Gastrocnemius medialis (tissue), 4 donors: ENCODE data around the gene GTF3C1.

Experiments used
- CTCF ChIP-seq, 5 experiments: fragments of 450-650 bp in 3 of 5; fragments of 200-600 bp in 2 of 5; sonication (generic) in 2 of 5; IDR thresholded peaks in 4 of 5; conservative IDR thresholded peaks in 1 of 5; 1 replicate in 4 of 5; 2 replicates in 1 of 5; pipeline ENCODE4 v1.5.1; 2016 to 2019; ENCODE audit warnings: antibody characterized with exemption in 5 of 5, mild to moderate bottlenecking in 3 of 5, moderate library complexity in 3 of 5
- POLR2A ChIP-seq, 2 donors: fragments of 450-650 bp; IDR thresholded peaks; one replicate each; pipeline ENCODE4 v1.6.1; 2017; ENCODE audit warnings: antibody characterized with exemption in 2 of 2, mild to moderate bottlenecking in 2 of 2, moderate library complexity in 2 of 2

- TF ChIP-seq CTCF (IDR thresholded peaks at IDR 0.05 in 4 of 5, conservative IDR thresholded peaks at IDR 0.05 in 1 of 5) (no peak), POLR2A (IDR thresholded peaks at IDR 0.05) (no peak)
Observed at GRCh38 chr16:27531826-27532800, 17.6 kb downstream of the GTF3C1 start.
